HEK293 (cell line): ENCODE measurements around the gene TBC1D16.

Source experiments
- CTCF ChIA-PET: fragments of 350-600 bp; formaldehyde crosslinking; extraction: SDS; loops from one replicate; lab custom pipeline; 2021; ENCODE audit warnings: antibody characterized with exemption; lab: Yijun Ruan, JAX
- POLR2A ChIA-PET: fragments of 300-600 bp; formaldehyde crosslinking; extraction: SDS; loops from one replicate; lab custom pipeline; 2020; ENCODE audit warnings: antibody characterized with exemption, inconsistent platforms; lab: Yijun Ruan, JAX
- H3K27ac ChIP-seq: fragments of 200-500 bp; sonication (Bioruptor generic); 2 replicates; pipeline ENCODE4 v1.5.1; 2014; ENCODE audit warnings: low read depth, low read length, control low read depth, inconsistent platforms; ENCODE audit errors: extremely low read depth
- H3K36me3 ChIP-seq, 2 experiments: fragments of 200-500 bp in 1 of 2; sonication (Bioruptor generic) in 1 of 2; 1 replicate in 1 of 2; 2 replicates in 1 of 2; pipeline ENCODE4 v1.5.1; 2014 to 2017; ENCODE audit warnings: inconsistent platforms in 2 of 2, low read length in 2 of 2; ENCODE audit not compliant: control insufficient read depth in 2 of 2, insufficient read depth in 1 of 2
- H3K4me1 ChIP-seq: fragments of 200-500 bp; sonication (Bioruptor generic); 2 replicates; pipeline ENCODE4 v1.5.1; 2014; ENCODE audit warnings: mild to moderate bottlenecking, low read length, inconsistent platforms; ENCODE audit not compliant: control insufficient read depth, insufficient read depth
- H3K4me3 ChIP-seq: 2 replicates; pipeline ENCODE4 v1.5.1; 2011; ENCODE audit warnings: low read depth, mild to moderate bottlenecking, control low read depth, low read length, moderate library complexity
- H3K9me3 ChIP-seq: fragments of 200-500 bp; sonication (Bioruptor generic); 2 replicates; pipeline ENCODE4 v1.5.1; 2014; ENCODE audit warnings: low read depth, low read length, inconsistent platforms; ENCODE audit not compliant: control insufficient read depth, insufficient read depth
- GLIS1 ChIP-seq: fragments of 450-650 bp; formaldehyde crosslinking; IDR thresholded peaks from 2 replicates; pipeline ENCODE4 v1.5.1; 2016; ENCODE audit warnings: missing biosample characterization, missing genetic modification characterization
- IKZF3 ChIP-seq: fragments of 450-650 bp; IDR thresholded peaks from 2 replicates; pipeline ENCODE4 v1.5.0; 2018; ENCODE audit warnings: missing biosample characterization, mild to moderate bottlenecking, missing genetic modification characterization, moderate library complexity
- KLF16 ChIP-seq: fragments of 450-650 bp; formaldehyde crosslinking; IDR thresholded peaks from 2 replicates; pipeline ENCODE4 v1.5.1; 2017; ENCODE audit warnings: missing biosample characterization, missing genetic modification characterization
- KLF7 ChIP-seq: fragments of 450-650 bp; formaldehyde crosslinking; IDR thresholded peaks from 2 replicates; pipeline ENCODE4 v1.5.1; 2016; ENCODE audit warnings: missing biosample characterization, missing genetic modification characterization, borderline replicate concordance
- MEIS1 ChIP-seq: sonication (generic); formaldehyde crosslinking; IDR thresholded peaks from 2 replicates; pipeline ENCODE4 v1.8.1; 2022; ENCODE audit warnings: missing genetic modification reagents, mild to moderate bottlenecking, borderline replicate concordance
- OSR2 ChIP-seq: fragments of 450-650 bp; formaldehyde crosslinking; IDR thresholded peaks from 2 replicates; pipeline ENCODE4 v1.5.1; 2016; ENCODE audit warnings: missing biosample characterization, missing genetic modification characterization
- REPIN1 ChIP-seq: fragments of 450-650 bp; formaldehyde crosslinking; IDR thresholded peaks from 2 replicates; pipeline ENCODE4 v1.5.1; 2017; ENCODE audit warnings: missing biosample characterization, missing genetic modification characterization, low read depth
- ZBTB1 ChIP-seq: fragments of 450-650 bp; formaldehyde crosslinking; IDR thresholded peaks from 2 replicates; pipeline ENCODE4 v1.5.1; 2016; ENCODE audit warnings: missing biosample characterization, missing genetic modification characterization
- ZFP69B ChIP-seq: fragments of 450-650 bp; formaldehyde crosslinking; IDR thresholded peaks from 2 replicates; pipeline ENCODE4 v1.5.1; 2016; ENCODE audit warnings: missing biosample characterization, missing genetic modification characterization
- ZIC2 ChIP-seq: fragments of 450-650 bp; formaldehyde crosslinking; IDR thresholded peaks from 2 replicates; pipeline ENCODE4 v1.5.1; 2016; ENCODE audit warnings: missing biosample characterization, missing genetic modification characterization
- ZNF112 ChIP-seq: fragments of 450-650 bp; formaldehyde crosslinking; IDR thresholded peaks from 2 replicates; pipeline ENCODE4 v1.5.0; 2017; ENCODE audit warnings: missing biosample characterization, missing genetic modification characterization
- ZNF121 ChIP-seq: fragments of 450-650 bp; formaldehyde crosslinking; IDR thresholded peaks from 2 replicates; pipeline ENCODE4 v1.5.1; 2016; ENCODE audit warnings: missing biosample characterization, missing genetic modification characterization
- ZNF146 ChIP-seq: fragments of 450-650 bp; formaldehyde crosslinking; IDR thresholded peaks from 2 replicates; pipeline ENCODE4 v1.5.1; 2016; ENCODE audit warnings: missing biosample characterization, missing genetic modification characterization
- ZNF274 ChIP-seq, 2 experiments: fragments of 200-500 bp in 1 of 2; fragments of 450-650 bp in 1 of 2; sonication (Bioruptor generic) in 1 of 2; formaldehyde crosslinking in 1 of 2; IDR thresholded peaks; 2 replicates each; pipeline versions ENCODE4 v1.5.1 to v1.6.1; 2014 to 2016; ENCODE audit warnings: borderline replicate concordance in 1 of 2, inconsistent platforms in 1 of 2, low read length in 1 of 2, missing biosample characterization in 1 of 2, missing genetic modification characterization in 1 of 2
- ZNF426 ChIP-seq: fragments of 450-650 bp; formaldehyde crosslinking; IDR thresholded peaks from 2 replicates; pipeline ENCODE4 v1.5.1; 2017; ENCODE audit warnings: missing biosample characterization, missing genetic modification characterization, mild to moderate bottlenecking, inconsistent platforms, moderate library complexity
- ZNF544 ChIP-seq: fragments of 450-650 bp; formaldehyde crosslinking; IDR thresholded peaks from 2 replicates; pipeline ENCODE4 v1.5.0; 2017; ENCODE audit warnings: missing biosample characterization, missing genetic modification characterization
- ZNF558 ChIP-seq: fragments of 450-650 bp; formaldehyde crosslinking; IDR thresholded peaks from 2 replicates; pipeline ENCODE4 v1.5.1; 2016; ENCODE audit warnings: missing biosample characterization, missing genetic modification characterization
- ZNF600 ChIP-seq: fragments of 450-650 bp; formaldehyde crosslinking; IDR thresholded peaks from 2 replicates; pipeline ENCODE4 v1.5.1; 2016; ENCODE audit warnings: missing biosample characterization, missing genetic modification characterization
- ZNF610 ChIP-seq: fragments of 450-650 bp; formaldehyde crosslinking; IDR thresholded peaks from 2 replicates; pipeline ENCODE4 v1.5.1; 2016; ENCODE audit warnings: missing biosample characterization, missing genetic modification characterization, borderline replicate concordance
- ZNF768 ChIP-seq: fragments of 450-650 bp; formaldehyde crosslinking; IDR thresholded peaks from 2 replicates; pipeline ENCODE4 v1.5.1; 2018; ENCODE audit warnings: missing biosample characterization, mild to moderate bottlenecking, missing genetic modification characterization
- TF ChIP-seq, protein P1 (sequence below): fragments of 450-650 bp; formaldehyde crosslinking; IDR thresholded peaks from 2 replicates; pipeline ENCODE4 v1.5.1; 2016; ENCODE audit warnings: missing biosample characterization, missing genetic modification characterization
- TF ChIP-seq, protein P2 (sequence below): fragments of 450-650 bp; formaldehyde crosslinking; IDR thresholded peaks from 2 replicates; pipeline ENCODE4 v1.5.1; 2016; ENCODE audit warnings: missing biosample characterization, missing genetic modification characterization
- TF ChIP-seq, protein P3 (sequence below): fragments of 450-650 bp; formaldehyde crosslinking; IDR thresholded peaks from 2 replicates; pipeline ENCODE4 v1.5.1; 2016; ENCODE audit warnings: missing biosample characterization, missing genetic modification characterization
- TF ChIP-seq, protein P4 (sequence below): fragments of 450-650 bp; formaldehyde crosslinking; IDR thresholded peaks from 2 replicates; pipeline ENCODE4 v1.5.1; 2017; ENCODE audit warnings: missing biosample characterization, missing genetic modification characterization
- TF ChIP-seq, protein P5 (sequence below): fragments of 450-650 bp; formaldehyde crosslinking; IDR thresholded peaks from 2 replicates; pipeline ENCODE4 v1.5.1; 2016; ENCODE audit warnings: missing biosample characterization, missing genetic modification characterization

TBC1D16 gene

DNA sequence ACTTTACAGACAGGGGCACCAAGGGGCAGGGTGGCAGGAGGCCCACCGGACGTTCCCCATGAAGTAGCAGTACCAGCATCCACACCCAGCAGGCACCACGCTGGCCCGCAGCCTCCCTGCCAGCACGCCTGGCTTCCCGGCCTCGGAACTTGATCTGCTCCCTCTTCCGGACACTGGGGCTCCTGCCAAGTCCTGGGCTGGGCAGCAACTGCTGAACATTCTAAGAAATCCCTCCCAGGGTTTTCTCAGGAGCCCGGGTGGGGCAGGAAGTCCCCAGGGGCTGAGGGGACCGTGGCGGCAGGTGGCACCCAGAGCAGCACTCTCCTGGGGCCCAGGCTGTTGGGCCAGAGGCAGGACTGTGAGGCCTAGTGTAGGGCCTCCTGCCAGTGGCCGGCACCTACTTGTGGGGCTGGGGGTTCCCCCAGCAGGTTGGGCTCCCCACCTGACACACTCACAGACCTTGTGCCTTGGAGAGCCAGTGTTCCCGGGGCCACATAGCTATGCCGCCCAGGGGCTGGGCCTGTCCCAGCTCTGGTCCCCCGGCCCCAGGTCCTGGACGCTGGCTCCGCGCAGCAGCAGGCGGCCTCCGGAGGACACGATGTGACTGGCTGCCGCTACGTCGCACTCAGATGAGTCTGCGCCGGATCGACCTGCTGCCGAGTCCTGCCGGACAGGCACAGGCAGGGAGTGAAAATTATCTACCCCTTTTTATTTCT is 110.3 kb downstream of the TBC1D16 start:
- Histone ChIP-seq H3K36me3 (no peaks in the 10 kb centered on the region), H3K4me3 (no peak overlapping the region), H3K9me3 (no peaks in the 10 kb centered on the region), H3K27ac (no peak overlapping the region), H3K4me1 (peaks cover 2% of the 10 kb centered on the region; the same call in 1 of the 2 replicates)
- ChIA-PET CTCF (interaction anchor here (0.6 to 2.0 kb wide), 4 partner anchors 56 to 190 kb away, joined by 3 to 14 read pairs (median 4); no protein-coding TSS in a partner anchor), POLR2A (no interaction called here)
- TF ChIP-seq ZNF544, result no peak
- TF ChIP-seq, protein P1, sequence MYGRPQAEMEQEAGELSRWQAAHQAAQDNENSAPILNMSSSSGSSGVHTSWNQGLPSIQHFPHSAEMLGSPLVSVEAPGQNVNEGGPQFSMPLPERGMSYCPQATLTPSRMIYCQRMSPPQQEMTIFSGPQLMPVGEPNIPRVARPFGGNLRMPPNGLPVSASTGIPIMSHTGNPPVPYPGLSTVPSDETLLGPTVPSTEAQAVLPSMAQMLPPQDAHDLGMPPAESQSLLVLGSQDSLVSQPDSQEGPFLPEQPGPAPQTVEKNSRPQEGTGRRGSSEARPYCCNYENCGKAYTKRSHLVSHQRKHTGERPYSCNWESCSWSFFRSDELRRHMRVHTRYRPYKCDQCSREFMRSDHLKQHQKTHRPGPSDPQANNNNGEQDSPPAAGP, result peak; percentile 41; the same call in 1 of the 2 replicates
- no peak for TF ChIP-seq ZNF610 (tag by site-specific recombination)
- TF ChIP-seq, protein P2, sequence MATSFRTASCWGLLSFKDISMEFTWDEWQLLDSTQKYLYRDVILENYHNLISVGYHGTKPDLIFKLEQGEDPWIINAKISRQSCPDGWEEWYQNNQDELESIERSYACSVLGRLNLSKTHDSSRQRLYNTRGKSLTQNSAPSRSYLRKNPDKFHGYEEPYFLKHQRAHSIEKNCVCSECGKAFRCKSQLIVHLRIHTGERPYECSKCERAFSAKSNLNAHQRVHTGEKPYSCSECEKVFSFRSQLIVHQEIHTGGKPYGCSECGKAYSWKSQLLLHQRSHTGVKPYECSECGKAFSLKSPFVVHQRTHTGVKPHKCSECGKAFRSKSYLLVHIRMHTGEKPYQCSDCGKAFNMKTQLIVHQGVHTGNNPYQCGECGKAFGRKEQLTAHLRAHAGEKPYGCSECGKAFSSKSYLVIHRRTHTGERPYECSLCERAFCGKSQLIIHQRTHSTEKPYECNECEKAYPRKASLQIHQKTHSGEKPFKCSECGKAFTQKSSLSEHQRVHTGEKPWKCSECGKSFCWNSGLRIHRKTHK (tag by site-specific recombination), result no peak
- no peak for TF ChIP-seq OSR2 (tag by site-specific recombination)
- TF ChIP-seq ZFP69B (tag by site-specific recombination), result no peak
- no peak for TF ChIP-seq KLF16 (tag by site-specific recombination)
- no peak for TF ChIP-seq ZNF121 (tag by site-specific recombination)
- TF ChIP-seq ZIC2 (tag by site-specific recombination), result peak; percentile 93
- TF ChIP-seq, protein P3, sequence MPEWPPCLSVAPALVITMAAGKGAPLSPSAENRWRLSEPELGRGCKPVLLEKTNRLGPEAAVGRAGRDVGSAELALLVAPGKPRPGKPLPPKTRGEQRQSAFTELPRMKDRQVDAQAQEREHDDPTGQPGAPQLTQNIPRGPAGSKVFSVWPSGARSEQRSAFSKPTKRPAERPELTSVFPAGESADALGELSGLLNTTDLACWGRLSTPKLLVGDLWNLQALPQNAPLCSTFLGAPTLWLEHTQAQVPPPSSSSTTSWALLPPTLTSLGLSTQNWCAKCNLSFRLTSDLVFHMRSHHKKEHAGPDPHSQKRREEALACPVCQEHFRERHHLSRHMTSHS, result no peak
- TF ChIP-seq ZNF558 (tag by site-specific recombination), result no peak
- peak; percentile 85 for TF ChIP-seq GLIS1 (tag by site-specific recombination)
- TF ChIP-seq MEIS1 (CRISPR knock-in tag), result no peak
- TF ChIP-seq REPIN1 (tag by site-specific recombination), result no peak
- TF ChIP-seq, protein P4, sequence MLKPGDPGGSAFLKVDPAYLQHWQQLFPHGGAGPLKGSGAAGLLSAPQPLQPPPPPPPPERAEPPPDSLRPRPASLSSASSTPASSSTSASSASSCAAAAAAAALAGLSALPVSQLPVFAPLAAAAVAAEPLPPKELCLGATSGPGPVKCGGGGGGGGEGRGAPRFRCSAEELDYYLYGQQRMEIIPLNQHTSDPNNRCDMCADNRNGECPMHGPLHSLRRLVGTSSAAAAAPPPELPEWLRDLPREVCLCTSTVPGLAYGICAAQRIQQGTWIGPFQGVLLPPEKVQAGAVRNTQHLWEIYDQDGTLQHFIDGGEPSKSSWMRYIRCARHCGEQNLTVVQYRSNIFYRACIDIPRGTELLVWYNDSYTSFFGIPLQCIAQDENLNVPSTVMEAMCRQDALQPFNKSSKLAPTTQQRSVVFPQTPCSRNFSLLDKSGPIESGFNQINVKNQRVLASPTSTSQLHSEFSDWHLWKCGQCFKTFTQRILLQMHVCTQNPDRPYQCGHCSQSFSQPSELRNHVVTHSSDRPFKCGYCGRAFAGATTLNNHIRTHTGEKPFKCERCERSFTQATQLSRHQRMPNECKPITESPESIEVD (tag by site-specific recombination), result no peak
- no peak for TF ChIP-seq ZNF274 (IDR thresholded peaks at IDR 0.05; ENCODE audit: low read length)
- no peak for TF ChIP-seq ZNF274 (tag by site-specific recombination; IDR thresholded peaks at IDR 0.05; ENCODE audit: borderline replicate concordance)
- no peak for TF ChIP-seq ZNF426 (tag by site-specific recombination)
- no peak for TF ChIP-seq IKZF3 (tag by site-specific recombination)
- TF ChIP-seq, protein P5, sequence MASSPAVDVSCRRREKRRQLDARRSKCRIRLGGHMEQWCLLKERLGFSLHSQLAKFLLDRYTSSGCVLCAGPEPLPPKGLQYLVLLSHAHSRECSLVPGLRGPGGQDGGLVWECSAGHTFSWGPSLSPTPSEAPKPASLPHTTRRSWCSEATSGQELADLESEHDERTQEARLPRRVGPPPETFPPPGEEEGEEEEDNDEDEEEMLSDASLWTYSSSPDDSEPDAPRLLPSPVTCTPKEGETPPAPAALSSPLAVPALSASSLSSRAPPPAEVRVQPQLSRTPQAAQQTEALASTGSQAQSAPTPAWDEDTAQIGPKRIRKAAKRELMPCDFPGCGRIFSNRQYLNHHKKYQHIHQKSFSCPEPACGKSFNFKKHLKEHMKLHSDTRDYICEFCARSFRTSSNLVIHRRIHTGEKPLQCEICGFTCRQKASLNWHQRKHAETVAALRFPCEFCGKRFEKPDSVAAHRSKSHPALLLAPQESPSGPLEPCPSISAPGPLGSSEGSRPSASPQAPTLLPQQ (tag by site-specific recombination), result no peak
- no peak for TF ChIP-seq ZBTB1 (tag by site-specific recombination)
- TF ChIP-seq ZNF146 (tag by site-specific recombination), result no peak
- no peak for TF ChIP-seq KLF7 (tag by site-specific recombination)
- peak; percentile 58; the same call in 1 of the 2 replicates for TF ChIP-seq ZNF600 (tag by site-specific recombination)
- TF ChIP-seq ZNF768 (tag by site-specific recombination), result no peak
- TF ChIP-seq ZNF112 (tag by site-specific recombination), result no peak
